CD8-positive, alpha-beta memory T cell (primary cell): ENCODE measurements around the gene SLC35A4. TPM values are rescaled to one million over a fixed set of nuclear protein-coding genes. Genes with fewer than 3 reads are reported as not detected.

Source experiments
- CTCF ChIA-PET: fragments of 350-600 bp; sonication (Branson Sonifier 250); formaldehyde crosslinking; loops from one replicate; lab custom pipeline; 2021; ENCODE audit warnings: antibody characterized with exemption; lab: Charles Lee
- POLR2A ChIA-PET: fragments of 350-600 bp; sonication (Branson Sonifier 250); formaldehyde crosslinking; loops from one replicate; lab custom pipeline; 2021; ENCODE audit warnings: antibody characterized with exemption; lab: Charles Lee
- DNase-seq, 5 donors: peaks; one replicate each; pipeline versions ENCODE4 v3.0.0 to v3.0.0-alpha.2; 2020 to 2022; ENCODE audit warnings: mixed read lengths in 1 of 5
- H3K27ac ChIP-seq: one replicate; pipeline ENCODE4 v1.7.0; 2013; ENCODE audit warnings: low read depth, mild to moderate bottlenecking, low read length, moderate library complexity
- H3K27me3 ChIP-seq: 2 replicates; pipeline ENCODE4 v1.7.0; 2013; ENCODE audit warnings: low read length, mild to moderate bottlenecking; ENCODE audit not compliant: insufficient read depth, poor library complexity, severe bottlenecking
- H3K36me3 ChIP-seq: 2 replicates; pipeline ENCODE4 v1.7.0; 2013; ENCODE audit warnings: mild to moderate bottlenecking, low read length, moderate library complexity; ENCODE audit not compliant: insufficient read depth
- H3K4me1 ChIP-seq: 2 replicates; pipeline ENCODE4 v1.7.0; 2013; ENCODE audit warnings: mild to moderate bottlenecking, low read length, moderate library complexity; ENCODE audit not compliant: insufficient read depth
- H3K4me3 ChIP-seq: 2 replicates; pipeline ENCODE4 v1.7.0; 2013; ENCODE audit warnings: mild to moderate bottlenecking, low read length
- H3K9me3 ChIP-seq: 2 replicates; pipeline ENCODE4 v1.7.0; 2013; ENCODE audit warnings: mild to moderate bottlenecking, low read length
- H3K27ac Mint-ChIP-seq, 8 donors: one replicate each; pipeline ENCODE4 v1.8.0; 2020 to 2021; ENCODE audit warnings: mixed read lengths in 8 of 8, mild to moderate bottlenecking in 6 of 8, inconsistent platforms in 3 of 8, moderate library complexity in 3 of 8
- H3K27me3 Mint-ChIP-seq, 2 donors: one replicate each; pipeline ENCODE4 v1.8.0; 2020 to 2021; ENCODE audit warnings: mixed read lengths in 2 of 2, mild to moderate bottlenecking in 1 of 2, moderate library complexity in 1 of 2
- H3K36me3 Mint-ChIP-seq, 3 donors: one replicate each; pipeline ENCODE4 v1.8.0; 2020 to 2021; ENCODE audit warnings: mixed read lengths in 3 of 3, inconsistent platforms in 1 of 3, mild to moderate bottlenecking in 1 of 3
- H3K4me1 Mint-ChIP-seq, 3 donors: one replicate each; pipeline ENCODE4 v1.8.0; 2020 to 2021; ENCODE audit warnings: mixed read lengths in 3 of 3, inconsistent platforms in 1 of 3, mild to moderate bottlenecking in 1 of 3
- H3K4me3 Mint-ChIP-seq, 7 donors: one replicate each; pipeline ENCODE4 v1.8.0; 2020 to 2021; ENCODE audit warnings: mixed read lengths in 7 of 7, mild to moderate bottlenecking in 6 of 7, moderate library complexity in 4 of 7, inconsistent platforms in 2 of 7
- H3K9me3 Mint-ChIP-seq, 5 donors: one replicate each; pipeline ENCODE4 v1.8.0; 2020 to 2022; ENCODE audit warnings: mixed read lengths in 5 of 5, mild to moderate bottlenecking in 3 of 5, moderate library complexity in 2 of 5, inconsistent platforms in 1 of 5
- polyA plus RNA-seq: library from polyadenylated mRNA; unstranded; fragments of 300-500 nt; fragmentation: Illumina TruSeq; gene quantifications from one replicate; pipeline ENCODE4 v1.2.3, GENCODE V29; 2021
- total RNA-seq, 2 experiments: library from RNA; stranded (reverse); gene quantifications; one replicate each; pipeline ENCODE4 v1.2.3, GENCODE V29; 2021

Gene SLC35A4
- total and polyA plus RNA-seq, 3 experiments from 2014 or later = 105 to 126 (median 120) TPM

- POLR2A ChIA-PET = no interaction called here
- no peaks in the 10 kb centered on the region for H3K4me1 ChIP-seq
- H3K4me1 Mint-ChIP-seq = no peaks in the 10 kb centered on the region
- H3K27ac Mint-ChIP-seq = no peak overlapping the region
- no peak overlapping the region for H3K27ac ChIP-seq
- peaks cover 0 to 4% of the 10 kb centered on the region in 2 donors for H3K27me3 Mint-ChIP-seq
- no peak for DNase-seq
- H3K4me3 ChIP-seq = no peak overlapping the region
- no peak overlapping the region for H3K4me3 Mint-ChIP-seq
- H3K9me3 Mint-ChIP-seq = no peaks in the 10 kb centered on the region
- no peaks in the 10 kb centered on the region for H3K9me3 ChIP-seq
- CTCF ChIA-PET = no interaction called here
- H3K36me3 ChIP-seq = no peaks in the 10 kb centered on the region
- no peaks in the 10 kb centered on the region for H3K36me3 Mint-ChIP-seq
- H3K27me3 ChIP-seq = no peaks in the 10 kb centered on the region
Observed at GRCh38 chr5:140603734-140604133, 39.1 kb downstream of the SLC35A4 start.

- H3K4me1 ChIP-seq = no peaks in the 10 kb centered on the region
- no peak overlapping the region for H3K4me3 Mint-ChIP-seq
- DNase-seq = no peak
- no peak overlapping the region for H3K27ac ChIP-seq
- no peaks in the 10 kb centered on the region for H3K4me1 Mint-ChIP-seq
- no peaks in the 10 kb centered on the region for H3K36me3 Mint-ChIP-seq
- no peaks in the 10 kb centered on the region for H3K9me3 Mint-ChIP-seq
- CTCF ChIA-PET = no interaction called here
- POLR2A ChIA-PET = interaction anchor here (0.6 kb wide), 1 partner anchor 1429 kb away, joined by 3 read pairs; no protein-coding TSS in a partner anchor
- no peaks in the 10 kb centered on the region for H3K36me3 ChIP-seq
- H3K27ac Mint-ChIP-seq = no peak overlapping the region
- no peak overlapping the region for H3K4me3 ChIP-seq
- no peaks in the 10 kb centered on the region for H3K27me3 ChIP-seq
- peaks cover 5 to 8% of the 10 kb centered on the region in 2 donors for H3K27me3 Mint-ChIP-seq
- H3K9me3 ChIP-seq = no peaks in the 10 kb centered on the region
Observed at GRCh38 chr5:140605879-140606278, 41.3 kb downstream of the SLC35A4 start.

DNA sequence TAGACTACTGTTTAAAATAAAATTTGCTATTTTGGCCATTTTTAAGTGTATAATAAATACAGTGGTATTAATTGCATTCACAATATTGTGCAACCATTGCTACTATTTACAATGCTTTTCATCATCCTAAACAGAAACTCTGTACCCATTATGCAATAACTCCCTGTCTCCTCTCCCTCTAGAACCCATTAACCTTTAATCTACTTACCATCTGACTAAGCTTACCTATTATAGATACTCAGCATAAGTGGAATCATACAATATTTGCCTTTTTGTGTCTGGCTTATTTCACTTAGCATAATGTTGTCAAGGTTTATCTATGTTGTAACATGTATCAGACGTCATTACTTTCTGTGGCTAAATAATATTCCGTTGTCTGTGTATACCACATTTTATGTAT, 42.4 kb downstream of the SLC35A4 start:
- H3K9me3 Mint-ChIP-seq = no peaks in the 10 kb centered on the region
- ChIA-PET CTCF (no interaction called here), POLR2A (no interaction called here)

DNA sequence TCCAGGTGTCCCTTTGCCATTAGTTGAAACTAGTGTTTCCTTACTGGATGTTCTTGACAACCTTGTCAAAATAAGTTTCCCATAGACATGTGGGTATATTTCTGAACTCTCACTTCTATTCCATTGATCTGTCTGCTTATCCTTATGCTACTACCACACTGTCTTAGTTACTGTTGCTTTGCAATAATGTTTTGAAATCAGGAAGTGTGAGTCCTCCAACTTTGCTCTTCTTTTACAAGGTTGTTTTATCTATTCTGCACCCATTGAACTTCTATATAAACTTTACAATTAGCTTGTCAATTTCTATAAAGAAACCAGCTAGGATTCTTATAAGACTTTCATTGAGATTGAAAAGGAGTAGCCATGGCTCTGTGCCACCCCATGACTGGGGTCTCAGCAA, 44.1 kb downstream of the SLC35A4 start:
- Histone ChIP-seq H3K36me3 (no peaks in the 10 kb centered on the region), H3K27me3 (no peaks in the 10 kb centered on the region), H3K4me3 (no peak overlapping the region), H3K4me1 (no peaks in the 10 kb centered on the region), H3K27ac (no peak overlapping the region), H3K9me3 (no peaks in the 10 kb centered on the region)
- CTCF ChIA-PET = no interaction called here
- Mint-ChIP-seq H3K36me3 (no peaks in the 10 kb centered on the region), H3K4me3 (no peak overlapping the region), H3K27ac (no peak overlapping the region), H3K9me3 (no peaks in the 10 kb centered on the region), H3K27me3 (peaks cover 7 to 26% of the 10 kb centered on the region in 2 donors), H3K4me1 (peaks cover 0 to 3% (median 0%) of the 10 kb centered on the region in 3 donors)
- DNase-seq = no peak
- POLR2A ChIA-PET = no interaction called here

More for the DNA sequence above, 42.4 kb downstream of the SLC35A4 start:
- H3K4me3 Mint-ChIP-seq = no peak overlapping the region
- no peaks in the 10 kb centered on the region for H3K9me3 ChIP-seq
- no peaks in the 10 kb centered on the region for H3K36me3 Mint-ChIP-seq
- no peaks in the 10 kb centered on the region for H3K36me3 ChIP-seq
- DNase-seq = no peak
- H3K27ac Mint-ChIP-seq = no peak overlapping the region
- H3K27me3 ChIP-seq = no peaks in the 10 kb centered on the region
- no peaks in the 10 kb centered on the region for H3K4me1 ChIP-seq
- H3K27me3 Mint-ChIP-seq = peaks cover 8 to 15% of the 10 kb centered on the region in 2 donors
- no peak overlapping the region for H3K4me3 ChIP-seq
- H3K27ac ChIP-seq = no peak overlapping the region
- no peaks in the 10 kb centered on the region for H3K4me1 Mint-ChIP-seq

- Histone ChIP-seq H3K4me1 (no peaks in the 10 kb centered on the region), H3K27ac (no peak overlapping the region), H3K9me3 (no peaks in the 10 kb centered on the region), H3K4me3 (no peak overlapping the region), H3K27me3 (no peaks in the 10 kb centered on the region), H3K36me3 (no peaks in the 10 kb centered on the region)
- Mint-ChIP-seq H3K4me1 (peaks cover 0 to 3% (median 0%) of the 10 kb centered on the region in 3 donors), H3K9me3 (no peaks in the 10 kb centered on the region), H3K36me3 (no peaks in the 10 kb centered on the region), H3K4me3 (no peak overlapping the region), H3K27ac (peak overlapping the region in 1 of 8 donors; percentile 14), H3K27me3 (peaks cover 7 to 26% of the 10 kb centered on the region in 2 donors)
- DNase-seq = no peak
- CTCF ChIA-PET = no interaction called here
- POLR2A ChIA-PET = no interaction called here
Observed at GRCh38 chr5:140609126-140609525, 44.5 kb downstream of the SLC35A4 start.

GRCh38 chr5:140611020-140611521, 46.4 kb downstream of the SLC35A4 start:
- Mint-ChIP-seq H3K9me3 (no peaks in the 10 kb centered on the region), H3K27ac (no peak overlapping the region), H3K4me1 (peaks cover 0 to 3% (median 0%) of the 10 kb centered on the region in 3 donors), H3K27me3 (peaks cover 9 to 29% of the 10 kb centered on the region in 2 donors), H3K36me3 (no peaks in the 10 kb centered on the region), H3K4me3 (no peak overlapping the region)
- Histone ChIP-seq H3K4me3 (no peak overlapping the region), H3K9me3 (no peaks in the 10 kb centered on the region), H3K27me3 (no peaks in the 10 kb centered on the region), H3K36me3 (no peaks in the 10 kb centered on the region), H3K4me1 (no peaks in the 10 kb centered on the region), H3K27ac (no peak overlapping the region)
- POLR2A ChIA-PET = no interaction called here
- CTCF ChIA-PET = no interaction called here
- no peak for DNase-seq

Other genes with a start within 250 kb of the SLC35A4 start
- 1 to 10 TPM; 2.1 TPM for gene HBEGF, start 218.2 kb upstream of the SLC35A4 start, total RNA-seq
- not detected for gene HBEGF, start 218.2 kb upstream of the SLC35A4 start, polyA plus RNA-seq
- gene SLC4A9, start 204.6 kb upstream of the SLC35A4 start, total RNA-seq = not detected
- not detected for gene SLC4A9, start 204.6 kb upstream of the SLC35A4 start, polyA plus RNA-seq
- gene ANKHD1, start 163.0 kb upstream of the SLC35A4 start, total RNA-seq = 100 to 1,000 TPM; 100 to 107 TPM
- gene ANKHD1, start 163.0 kb upstream of the SLC35A4 start, polyA plus RNA-seq = 88.6 TPM
- gene EIF4EBP3, start 17.2 kb upstream of the SLC35A4 start, total RNA-seq = 10 to 100 TPM; 11.1 to 11.9 TPM
- 22.2 TPM for gene EIF4EBP3, start 17.2 kb upstream of the SLC35A4 start, polyA plus RNA-seq
- 10 to 100 TPM; 59.6 to 60.7 TPM for gene SRA1, start 7.4 kb upstream of the SLC35A4 start, total RNA-seq
- gene SRA1, start 7.4 kb upstream of the SLC35A4 start, polyA plus RNA-seq = 36.1 TPM
- gene APBB3, start 230 bp upstream of the SLC35A4 start, total RNA-seq = 10 to 100 TPM; 14.1 to 17.0 TPM
- gene APBB3, start 230 bp upstream of the SLC35A4 start, polyA plus RNA-seq = 3.5 TPM
- gene CD14, start 68.3 kb downstream of the SLC35A4 start, total RNA-seq = 1 to 10 TPM; 3.1 to 3.3 TPM
- 0.43 TPM for gene CD14, start 68.3 kb downstream of the SLC35A4 start, polyA plus RNA-seq
- gene TMCO6, start 74.6 kb downstream of the SLC35A4 start, total RNA-seq = 10 to 100 TPM; 23.9 to 24.4 TPM
- gene TMCO6, start 74.6 kb downstream of the SLC35A4 start, polyA plus RNA-seq = 15.4 TPM
- 10 to 100 TPM; 77.5 to 81.7 TPM for gene NDUFA2, start 82.8 kb downstream of the SLC35A4 start, total RNA-seq
- 146 TPM for gene NDUFA2, start 82.8 kb downstream of the SLC35A4 start, polyA plus RNA-seq
- 100 to 1,000 TPM in 1 of 2 experiments, 10 to 100 TPM in 1; 96.3 to 104 TPM for gene IK, start 83.0 kb downstream of the SLC35A4 start, total RNA-seq
- 193 TPM for gene IK, start 83.0 kb downstream of the SLC35A4 start, polyA plus RNA-seq
- 10 to 100 TPM; 40.1 to 40.7 TPM for gene WDR55, start 100.1 kb downstream of the SLC35A4 start, total RNA-seq
- gene WDR55, start 100.1 kb downstream of the SLC35A4 start, polyA plus RNA-seq = 17.3 TPM
- 1 to 10 TPM; 2.3 to 2.9 TPM for gene DND1, start 108.7 kb downstream of the SLC35A4 start, total RNA-seq
- gene DND1, start 108.7 kb downstream of the SLC35A4 start, polyA plus RNA-seq = not detected
- 100 to 1,000 TPM in 1 of 2 experiments, 10 to 100 TPM in 1; 97.4 to 104 TPM for gene HARS1, start 126.5 kb downstream of the SLC35A4 start, total RNA-seq
- gene HARS1, start 126.5 kb downstream of the SLC35A4 start, polyA plus RNA-seq = 63.6 TPM
- gene HARS2, start 126.6 kb downstream of the SLC35A4 start, total RNA-seq = 10 to 100 TPM; 26.4 to 29.4 TPM
- gene HARS2, start 126.6 kb downstream of the SLC35A4 start, polyA plus RNA-seq = 21.0 TPM
- gene ZMAT2, start 135.6 kb downstream of the SLC35A4 start, total RNA-seq = 10 to 100 TPM; 71.2 to 75.2 TPM
- gene ZMAT2, start 135.6 kb downstream of the SLC35A4 start, polyA plus RNA-seq = 81.7 TPM
- gene PCDHA1, start 221.3 kb downstream of the SLC35A4 start, total RNA-seq = not detected
- not detected for gene PCDHA1, start 221.3 kb downstream of the SLC35A4 start, polyA plus RNA-seq
- not detected for gene PCDHA2, start 230.0 kb downstream of the SLC35A4 start, total RNA-seq
- gene PCDHA2, start 230.0 kb downstream of the SLC35A4 start, polyA plus RNA-seq = not detected
- gene PCDHA3, start 236.2 kb downstream of the SLC35A4 start, total RNA-seq = not detected
- not detected for gene PCDHA3, start 236.2 kb downstream of the SLC35A4 start, polyA plus RNA-seq
- not detected for gene PCDHA4, start 242.2 kb downstream of the SLC35A4 start, total RNA-seq
- gene PCDHA4, start 242.2 kb downstream of the SLC35A4 start, polyA plus RNA-seq = not detected